SK-N-SH (cell line): ENCODE measurements around the gene NR1H4. TPM values are rescaled to one million over a fixed set of nuclear protein-coding genes. Genes with fewer than 3 reads are reported as not detected.
A peak's percentile ranks its signal among the peaks of the same experiment; 100 is the strongest.

Experiments
- CTCF ChIA-PET: fragments of 300-600, 350-600 bp; formaldehyde crosslinking; extraction: SDS; loops from one replicate; lab custom pipeline; 2021; lab: Yijun Ruan, JAX
- POLR2A ChIA-PET: fragments of 350-600 bp; sonication (Branson Sonifier 250); formaldehyde crosslinking; extraction: SDS; loops from one replicate; lab custom pipeline; 2020; ENCODE audit warnings: antibody characterized with exemption, inconsistent platforms; lab: Yijun Ruan, JAX
- DNase-seq: peaks from one replicate; pipeline ENCODE4 v3.0.0; 2012
- H2AFZ ChIP-seq: fragments of 200-600 bp; sonication (generic); 2 replicates; pipeline ENCODE4 v1.8.1; 2016; ENCODE audit warnings: antibody characterized with exemption, mild to moderate bottlenecking, low read depth
- H3F3A ChIP-seq: fragments of 200-600 bp; sonication (generic); replicated peaks from 2 replicates; pipeline ENCODE3; 2016; ENCODE audit warnings: antibody characterized with exemption, mild to moderate bottlenecking; ENCODE audit not compliant: insufficient read depth
- H3K27ac ChIP-seq, 2 experiments: fragments of 200-500 bp in 1 of 2; fragments of 200-600 bp in 1 of 2; sonication (Bioruptor generic) in 1 of 2; sonication (generic), shearing (Covaris generic) in 1 of 2; 2 replicates each; pipeline versions ENCODE4 v1.5.1 to v1.6.1; 2014 to 2016; ENCODE audit warnings: low read depth in 2 of 2, inconsistent platforms in 1 of 2, low read length in 1 of 2, mild to moderate bottlenecking in 1 of 2, mixed read lengths in 1 of 2
- H3K27me3 ChIP-seq: fragments of 200-600 bp; sonication (generic), shearing (Covaris generic); 2 replicates; pipeline ENCODE4 v1.6.1; 2016; ENCODE audit warnings: mixed run types; ENCODE audit not compliant: insufficient read depth
- H3K36me3 ChIP-seq, 2 experiments: fragments of 200-500 bp in 1 of 2; fragments of 200-600 bp in 1 of 2; sonication (Bioruptor generic) in 1 of 2; sonication (generic) in 1 of 2; replicated peaks in 1 of 2; 2 replicates each; pipeline versions ENCODE3 to v1.5.1; 2014 to 2016; ENCODE audit warnings: low read length in 1 of 2, mild to moderate bottlenecking in 1 of 2; ENCODE audit not compliant: insufficient read depth in 2 of 2, control insufficient read depth in 1 of 2
- H3K4me1 ChIP-seq, 2 experiments: fragments of 200-500 bp in 1 of 2; fragments of 200-600 bp in 1 of 2; sonication (Bioruptor generic) in 1 of 2; sonication (generic), shearing (Covaris generic) in 1 of 2; 2 replicates each; pipeline versions ENCODE4 v1.5.1 to v1.6.1; 2014 to 2016; ENCODE audit warnings: low read depth in 1 of 2, low read length in 1 of 2, mixed run types in 1 of 2; ENCODE audit not compliant: insufficient read depth in 2 of 2, control insufficient read depth in 1 of 2
- H3K4me2 ChIP-seq: fragments of 200-600 bp; sonication (generic), shearing (Covaris generic); 2 replicates; pipeline ENCODE4 v1.6.1; 2017; ENCODE audit warnings: mixed run types
- H3K4me3 ChIP-seq, 2 experiments: fragments of 200-500 bp in 1 of 2; fragments of 200-600 bp in 1 of 2; sonication (Bioruptor generic) in 1 of 2; sonication (generic), shearing (Covaris generic) in 1 of 2; 2 replicates each; pipeline versions ENCODE4 v1.5.1 to v1.8.1; 2014 to 2016; ENCODE audit warnings: low read depth in 2 of 2, inconsistent platforms in 1 of 2, low read length in 1 of 2, mild to moderate bottlenecking in 1 of 2, mixed read lengths in 1 of 2, moderate library complexity in 1 of 2
- H3K79me2 ChIP-seq: fragments of 200-600 bp; sonication (generic); 2 replicates; pipeline ENCODE4 v1.8.1; 2017; ENCODE audit warnings: mild to moderate bottlenecking; ENCODE audit not compliant: insufficient read depth
- H3K9ac ChIP-seq: fragments of 200-600 bp; sonication (generic); 2 replicates; pipeline ENCODE4 v1.6.1; 2017; ENCODE audit warnings: mixed run types
- H3K9me2 ChIP-seq: fragments of 200-600 bp; sonication (generic); 2 replicates; pipeline ENCODE4 v1.6.1; 2017; ENCODE audit warnings: mixed run types
- H3K9me3 ChIP-seq: fragments of 200-600 bp; sonication (generic); 2 replicates; pipeline ENCODE4 v1.6.1; 2017; ENCODE audit warnings: mixed run types, mild to moderate bottlenecking, moderate library complexity
- H4K20me1 ChIP-seq: fragments of 200-600 bp; sonication (generic); 2 replicates; pipeline ENCODE4 v1.6.1; 2017; ENCODE audit warnings: mild to moderate bottlenecking, mixed run types; ENCODE audit not compliant: insufficient read depth
- CHD2 ChIP-seq: fragments of 150-350 bp; IDR thresholded peaks from 2 replicates; pipeline ENCODE4 v1.6.1; 2018; ENCODE audit warnings: low read length; ENCODE audit not compliant: partially characterized antibody
- CTCF ChIP-seq: fragments of 200-600 bp; sonication (generic); IDR thresholded peaks from 2 replicates; pipeline ENCODE4 v1.6.1; 2017; ENCODE audit warnings: antibody characterized with exemption, mild to moderate bottlenecking, moderate library complexity
- ELF1 ChIP-seq: IDR thresholded peaks from 2 replicates; pipeline ENCODE4 v1.4.0; 2012
- EP300 ChIP-seq, 2 experiments: IDR thresholded peaks; 2 replicates each; pipeline versions ENCODE4 v1.4.0 to v1.6.1; 2012; ENCODE audit warnings: borderline replicate concordance in 1 of 2, low read depth in 1 of 2, low read length in 1 of 2
- FOXJ3 ChIP-seq: sonication (generic); formaldehyde crosslinking; IDR thresholded peaks from 2 replicates; pipeline ENCODE4 v1.5.1; 2020; ENCODE audit warnings: mild to moderate bottlenecking, missing genetic modification reagents
- FOXM1 ChIP-seq: IDR thresholded peaks from 2 replicates; pipeline ENCODE4 v1.4.0; 2012; ENCODE audit warnings: low read depth, mild to moderate bottlenecking
- GATA2 ChIP-seq: sonication (generic); formaldehyde crosslinking; IDR thresholded peaks from 2 replicates; pipeline ENCODE4 v1.5.0; 2020; ENCODE audit warnings: mild to moderate bottlenecking, missing genetic modification reagents
- JUND ChIP-seq: IDR thresholded peaks from 2 replicates; pipeline ENCODE4 v1.4.0; 2012
- MAX ChIP-seq: IDR thresholded peaks from 2 replicates; pipeline ENCODE4 v1.4.0; 2012; ENCODE audit warnings: low read depth
- MXI1 ChIP-seq: IDR thresholded peaks from 2 replicates; pipeline ENCODE4 v1.6.1; 2012; ENCODE audit warnings: mild to moderate bottlenecking, low read depth, low read length, improper control_type of control experiment
- POLR2AphosphoS5 ChIP-seq: IDR thresholded peaks from 2 replicates; pipeline ENCODE4 v1.6.1; 2012; ENCODE audit warnings: low read depth, low read length
- RAD21 ChIP-seq: IDR thresholded peaks from 2 replicates; pipeline ENCODE4 v1.6.1; 2012; ENCODE audit warnings: mild to moderate bottlenecking, low read length
- RCOR1 ChIP-seq: fragments of 150-350 bp; IDR thresholded peaks from 2 replicates; pipeline ENCODE4 v1.6.1; 2017; ENCODE audit warnings: antibody characterized with exemption, low read length
- REST ChIP-seq: IDR thresholded peaks from 2 replicates; pipeline ENCODE4 v1.6.1; 2012; ENCODE audit warnings: mild to moderate bottlenecking, low read depth, low read length, moderate library complexity
- SMC3 ChIP-seq: IDR thresholded peaks from 2 replicates; pipeline ENCODE4 v1.6.1; 2012; ENCODE audit warnings: low read depth, low read length, improper control_type of control experiment
- TAF1 ChIP-seq: IDR thresholded peaks from 2 replicates; pipeline ENCODE4 v1.6.1; 2012; ENCODE audit warnings: low read depth, mild to moderate bottlenecking, low read length, moderate library complexity, borderline replicate concordance
- TCF12 ChIP-seq: IDR thresholded peaks from 2 replicates; pipeline ENCODE4 v1.4.0; 2012
- WGBS: methylation state at CpG from one replicate; pipeline ENCODE4 v1.1.6; 2017; ENCODE audit warnings: low lambda C conversion rate; 5-methylcytosine and 5-hydroxymethylcytosine counted together
- polyA plus RNA-seq, 3 experiments: library from polyadenylated mRNA; depleted of rRNA; stranded (reverse); fragments of >200 nt; gene quantifications; 2 replicates each; pipeline ENCODE4 v1.2.3, GENCODE V29; 2012

The NR1H4 gene
- polyA plus RNA-seq (2012; rRNA removed), result not detected in 2 replicates
- polyA plus RNA-seq (2012; cell fraction: cytosol; rRNA removed), result not detected in 2 replicates
- not detected in 2 replicates for polyA plus RNA-seq (2012; cell fraction: nucleus; rRNA removed)

- CTCF ChIA-PET, result no interaction called here
- DNase-seq, result no peak
- no peak within 1 kb of the TSS for H3K4me3 ChIP-seq
- H3K4me1 ChIP-seq, result no peaks in the 10 kb centered on the region
- H4K20me1 ChIP-seq, result no peaks in the 10 kb centered on the region
- H3K9me3 ChIP-seq, result no peaks in the 10 kb centered on the region
- POLR2A ChIA-PET, result no interaction called here
- TF ChIP-seq REST (no peak), ELF1 (no peak), MAX (no peak), RCOR1 (no peak), POLR2AphosphoS5 (no peak)
- H3K27ac ChIP-seq, result no peak within 1 kb of the TSS
- no peaks in the 10 kb centered on the region for H3K36me3 ChIP-seq
- H3F3A ChIP-seq, result no peaks in the 10 kb centered on the region
- no peaks in the 10 kb centered on the region for H3K9me2 ChIP-seq
- H3K79me2 ChIP-seq, result no peaks in the 10 kb centered on the region
- no peak within 1 kb of the TSS for H2AFZ ChIP-seq
- H3K4me2 ChIP-seq, result peak within 1 kb of the TSS; percentile 28; the same call in 1 of the 2 replicates
- 46% methylated on average over 6 of the region's 6 CpGs for WGBS
- no peaks in the 10 kb centered on the region; the same call in 1 of the 2 replicates for H3K27me3 ChIP-seq
- H3K9ac ChIP-seq, result no peak within 1 kb of the TSS
Observed at GRCh38 chr12:100473716-100474150, at the start of gene NR1H4. Gene NR1H4 (plus strand): TSS chr12:100473866. CDS start chr12:100493324, 19,458 bp downstream.

GRCh38 chr12:100426145-100426544 lies 47.5 kb upstream of the NR1H4 start:
- H3K4me2 ChIP-seq, result no peak overlapping the region
- no peak for TF ChIP-seq JUND
- no peak for TF ChIP-seq FOXM1
- no peak for TF ChIP-seq SMC3
- TF ChIP-seq GATA2 (CRISPR knock-in tag), result no peak
- no peak for TF ChIP-seq EP300 (IDR thresholded peaks at IDR 0.05; ENCODE audit: borderline replicate concordance in 1 of 2, low read depth in 1 of 2, low read length in 1 of 2)
- TF ChIP-seq CTCF, result no peak
- TF ChIP-seq MXI1, result no peak
- TF ChIP-seq FOXJ3 (CRISPR knock-in tag), result no peak
- TF ChIP-seq MAX, result no peak
- TF ChIP-seq TAF1, result no peak
- TF ChIP-seq POLR2AphosphoS5, result no peak
- no peak for TF ChIP-seq RAD21
- TF ChIP-seq CHD2, result no peak
- no peak for TF ChIP-seq TCF12
- TF ChIP-seq REST, result no peak
- WGBS, result 0% methylated on average over 1 of the region's 1 CpG
- ChIA-PET CTCF (interaction anchor here (0.8 to 1.6 kb wide), 4 partner anchors 12 to 78 kb away, joined by 3 to 5 read pairs (median 4); no protein-coding TSS in a partner anchor), POLR2A (no interaction called here)
- H3K9ac ChIP-seq, result no peak overlapping the region
- no peak overlapping the region for H3K4me3 ChIP-seq
- peaks cover 10% of the 10 kb centered on the region; the same call in 1 of the 2 replicates for H3K9me3 ChIP-seq
- no peak for DNase-seq
- H3K27ac ChIP-seq, result no peak overlapping the region
- H3K4me1 ChIP-seq, result peaks cover 0 to 3% of the 10 kb centered on the region in 2 experiments; a peak in 1 of 4 replicates
- no peaks in the 10 kb centered on the region for H3K27me3 ChIP-seq
- H3K9me2 ChIP-seq, result no peaks in the 10 kb centered on the region
- H4K20me1 ChIP-seq, result no peaks in the 10 kb centered on the region
- H3K36me3 ChIP-seq, result no peaks in the 10 kb centered on the region
- H3F3A ChIP-seq, result no peaks in the 10 kb centered on the region
- no peak overlapping the region for H2AFZ ChIP-seq
- no peaks in the 10 kb centered on the region for H3K79me2 ChIP-seq
